ENCODE results near the gene SPHKAP. TPM values are rescaled to one million over a fixed set of nuclear protein-coding genes. Genes with fewer than 3 reads are reported as not detected.

SPHKAP gene
- total and polyA plus RNA-seq, 2 of the 13 experiments (the other 11 are each of a cell fraction or from before 2014, with no cell fraction given): not detected

DNA sequence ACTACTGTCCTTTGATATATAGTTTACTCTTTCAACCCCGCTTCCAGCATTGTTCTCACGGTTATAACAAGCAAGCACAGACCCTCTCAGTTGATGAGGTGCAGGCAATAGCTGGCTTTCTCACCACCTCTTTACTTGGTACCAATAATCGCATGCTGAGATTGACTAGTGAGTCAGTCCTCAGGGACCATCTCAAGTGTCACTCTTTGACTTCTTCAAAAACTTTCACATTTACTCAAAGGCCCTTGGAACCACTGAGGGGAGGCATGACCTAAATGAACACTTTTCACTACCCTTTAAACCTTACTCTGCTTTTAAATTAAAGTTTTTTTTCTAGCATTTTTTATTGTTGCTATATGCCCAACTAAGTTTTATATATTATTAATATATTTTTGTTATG, 208.2 kb downstream of the SPHKAP start:
- H3K4me2 ChIP-seq (ENCODE audit: low read depth, low read length): no peak overlapping the region
- CTCF ChIA-PET (ENCODE audit: low intra/inter-chr PET ratio, low total read pairs): no interaction called here

More for the DNA sequence above, 208.2 kb downstream of the SPHKAP start:
- no peak for FAIRE-seq
- DNase-seq (ENCODE audit: low spot score): no peak
- Histone ChIP-seq H2AFZ (ENCODE audit: low read length) (no peak overlapping the region), H3K4me3 (replicated peaks in 1 of 3; ENCODE audit: insufficient read depth in 1 of 3, low read depth in 2 of 3, low read length in 3 of 3) (no peak overlapping the region), H3K9ac (ENCODE audit: insufficient read depth, low read depth, low read length) (no peak overlapping the region), H3K79me2 (ENCODE audit: insufficient read depth, low read length) (no peaks in the 10 kb centered on the region), H3K9me3 (ENCODE audit: low read length) (no peaks in the 10 kb centered on the region), H4K20me1 (ENCODE audit: insufficient read depth, low read length) (no peaks in the 10 kb centered on the region), H3K27ac (ENCODE audit: extremely low read length, insufficient read depth, low read length) (no peak overlapping the region), H3K4me1 (ENCODE audit: insufficient read depth, low read length) (no peaks in the 10 kb centered on the region), H3K36me3 (replicated peaks in 1 of 2; ENCODE audit: control insufficient read depth in 1 of 2, insufficient read depth in 2 of 2, low read length in 2 of 2) (no peaks in the 10 kb centered on the region), H3K27me3 (ENCODE audit: control insufficient read depth in 1 of 2, insufficient read depth in 2 of 2, low read length in 2 of 2) (peaks cover 0 to 1% of the 10 kb centered on the region in 2 experiments; a peak in 2 of 5 replicates)
- WGBS (ENCODE audit: low lambda C conversion rate): 13% methylated on average over 3 of the region's 3 CpGs
- TF ChIP-seq PRMT3 (CRISPR knock-in tag; IDR thresholded peaks at IDR 0.05; ENCODE audit: borderline replicate concordance, low read depth) (no peak), ZNF562 (CRISPR knock-in tag; IDR thresholded peaks at IDR 0.05; ENCODE audit: borderline replicate concordance) (no peak), ZFP82 (CRISPR knock-in tag; IDR thresholded peaks at IDR 0.05; ENCODE audit: borderline replicate concordance) (no peak), GLI4 (CRISPR knock-in tag; IDR thresholded peaks at IDR 0.05; ENCODE audit: borderline replicate concordance) (no peak), MATR3 (CRISPR knock-in tag; IDR thresholded peaks at IDR 0.05) (no peak), SMARCE1 (IDR thresholded peaks at IDR 0.05; ENCODE audit: borderline replicate concordance) (no peak)
- TF ChIP-seq, protein P1, sequence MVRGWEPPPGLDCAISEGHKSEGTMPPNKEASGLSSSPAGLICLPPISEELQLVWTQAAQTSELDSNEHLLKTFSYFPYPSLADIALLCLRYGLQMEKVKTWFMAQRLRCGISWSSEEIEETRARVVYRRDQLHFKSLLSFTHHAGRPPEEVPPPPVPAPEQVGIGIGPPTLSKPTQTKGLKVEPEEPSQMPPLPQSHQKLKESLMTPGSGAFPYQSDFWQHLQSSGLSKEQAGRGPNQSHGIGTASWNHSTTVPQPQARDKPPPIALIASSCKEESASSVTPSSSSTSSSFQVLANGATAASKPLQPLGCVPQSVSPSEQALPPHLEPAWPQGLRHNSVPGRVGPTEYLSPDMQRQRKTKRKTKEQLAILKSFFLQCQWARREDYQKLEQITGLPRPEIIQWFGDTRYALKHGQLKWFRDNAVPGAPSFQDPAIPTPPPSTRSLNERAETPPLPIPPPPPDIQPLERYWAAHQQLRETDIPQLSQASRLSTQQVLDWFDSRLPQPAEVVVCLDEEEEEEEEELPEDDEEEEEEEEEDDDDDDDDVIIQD (CRISPR knock-in tag; IDR thresholded peaks at IDR 0.05; ENCODE audit: low read depth): no peak
- TF ChIP-seq, protein P2, sequence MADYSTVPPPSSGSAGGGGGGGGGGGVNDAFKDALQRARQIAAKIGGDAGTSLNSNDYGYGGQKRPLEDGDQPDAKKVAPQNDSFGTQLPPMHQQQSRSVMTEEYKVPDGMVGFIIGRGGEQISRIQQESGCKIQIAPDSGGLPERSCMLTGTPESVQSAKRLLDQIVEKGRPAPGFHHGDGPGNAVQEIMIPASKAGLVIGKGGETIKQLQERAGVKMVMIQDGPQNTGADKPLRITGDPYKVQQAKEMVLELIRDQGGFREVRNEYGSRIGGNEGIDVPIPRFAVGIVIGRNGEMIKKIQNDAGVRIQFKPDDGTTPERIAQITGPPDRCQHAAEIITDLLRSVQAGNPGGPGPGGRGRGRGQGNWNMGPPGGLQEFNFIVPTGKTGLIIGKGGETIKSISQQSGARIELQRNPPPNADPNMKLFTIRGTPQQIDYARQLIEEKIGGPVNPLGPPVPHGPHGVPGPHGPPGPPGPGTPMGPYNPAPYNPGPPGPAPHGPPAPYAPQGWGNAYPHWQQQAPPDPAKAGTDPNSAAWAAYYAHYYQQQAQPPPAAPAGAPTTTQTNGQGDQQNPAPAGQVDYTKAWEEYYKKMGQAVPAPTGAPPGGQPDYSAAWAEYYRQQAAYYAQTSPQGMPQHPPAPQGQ (CRISPR knock-in tag; IDR thresholded peaks at IDR 0.05; ENCODE audit: borderline replicate concordance): no peak
- TF ChIP-seq, protein P3, sequence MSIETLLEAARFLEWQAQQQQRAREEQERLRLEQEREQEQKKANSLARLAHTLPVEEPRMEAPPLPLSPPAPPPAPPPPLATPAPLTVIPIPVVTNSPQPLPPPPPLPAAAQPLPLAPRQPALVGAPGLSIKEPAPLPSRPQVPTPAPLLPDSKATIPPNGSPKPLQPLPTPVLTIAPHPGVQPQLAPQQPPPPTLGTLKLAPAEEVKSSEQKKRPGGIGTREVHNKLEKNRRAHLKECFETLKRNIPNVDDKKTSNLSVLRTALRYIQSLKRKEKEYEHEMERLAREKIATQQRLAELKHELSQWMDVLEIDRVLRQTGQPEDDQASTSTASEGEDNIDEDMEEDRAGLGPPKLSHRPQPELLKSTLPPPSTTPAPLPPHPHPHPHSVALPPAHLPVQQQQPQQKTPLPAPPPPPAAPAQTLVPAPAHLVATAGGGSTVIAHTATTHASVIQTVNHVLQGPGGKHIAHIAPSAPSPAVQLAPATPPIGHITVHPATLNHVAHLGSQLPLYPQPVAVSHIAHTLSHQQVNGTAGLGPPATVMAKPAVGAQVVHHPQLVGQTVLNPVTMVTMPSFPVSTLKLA (IDR thresholded peaks at IDR 0.05): no peak
- intact Hi-C loops (cut with micrococcal nuclease; ENCODE audit: unreplicated experiment): no loop called here
- POLR2A ChIA-PET: no interaction called here
- no TSS peak for BruUV-seq (replicated peaks)
- in situ Hi-C loops (cut with HindIII; ENCODE audit: extremely low pct_ligation_motif_present, low pct_unique_long_range_greater_than_20kb): no loop called here
- ATAC-seq: no peak
